Measurements from ENCODE around the gene DISP3. TPM values are rescaled to one million over a fixed set of nuclear protein-coding genes. Genes with fewer than 3 reads are reported as not detected.

The DISP3 gene
- total RNA-seq, 3 donors from 2014 or later (not counting 1 experiment from before 2014, with no cell fraction given), result 0.24 to 0.68 (median 0.60) TPM

GRCh38 chr1:11500881-11501280 lies 21.9 kb downstream of the DISP3 start:
- no peaks in the 10 kb centered on the region for H3K4me1 ChIP-seq (ENCODE audit: control insufficient read depth, insufficient read depth, low read length)
- Mint-ChIP-seq H3K9me3 (peaks cover 0 to 2% of the 10 kb centered on the region in 2 donors), H3K27me3 (ENCODE audit: low read depth in 2 of 2) (peaks cover 9 to 11% of the 10 kb centered on the region in 2 donors), H3K27ac (no peak overlapping the region), H3K4me1 (no peaks in the 10 kb centered on the region), H3K4me3 (peak overlapping the region; percentile 50), H3K36me3 (peaks cover 11% of the 10 kb centered on the region)
- intact Hi-C loops (cut with micrococcal nuclease), result no loop called here
- H3K27me3 ChIP-seq (ENCODE audit: control insufficient read depth, insufficient read depth, low read length), result no peaks in the 10 kb centered on the region
- H3K27ac ChIP-seq (ENCODE audit: low read length), result no peak overlapping the region
- no peaks in the 10 kb centered on the region for H3K36me3 ChIP-seq (ENCODE audit: control insufficient read depth, insufficient read depth, low read length)
- WGBS (ENCODE audit: insufficient coverage), result 92% methylated on average over 5 of the region's 7 CpGs
- H3K9me3 ChIP-seq (ENCODE audit: control insufficient read depth, insufficient read depth, low read length), result peaks cover 16% of the 10 kb centered on the region
- no peak overlapping the region for H3K4me3 ChIP-seq (ENCODE audit: low read length)
- DNase-seq (no peak), ATAC-seq (no peak)
- TF ChIP-seq, protein P1, sequence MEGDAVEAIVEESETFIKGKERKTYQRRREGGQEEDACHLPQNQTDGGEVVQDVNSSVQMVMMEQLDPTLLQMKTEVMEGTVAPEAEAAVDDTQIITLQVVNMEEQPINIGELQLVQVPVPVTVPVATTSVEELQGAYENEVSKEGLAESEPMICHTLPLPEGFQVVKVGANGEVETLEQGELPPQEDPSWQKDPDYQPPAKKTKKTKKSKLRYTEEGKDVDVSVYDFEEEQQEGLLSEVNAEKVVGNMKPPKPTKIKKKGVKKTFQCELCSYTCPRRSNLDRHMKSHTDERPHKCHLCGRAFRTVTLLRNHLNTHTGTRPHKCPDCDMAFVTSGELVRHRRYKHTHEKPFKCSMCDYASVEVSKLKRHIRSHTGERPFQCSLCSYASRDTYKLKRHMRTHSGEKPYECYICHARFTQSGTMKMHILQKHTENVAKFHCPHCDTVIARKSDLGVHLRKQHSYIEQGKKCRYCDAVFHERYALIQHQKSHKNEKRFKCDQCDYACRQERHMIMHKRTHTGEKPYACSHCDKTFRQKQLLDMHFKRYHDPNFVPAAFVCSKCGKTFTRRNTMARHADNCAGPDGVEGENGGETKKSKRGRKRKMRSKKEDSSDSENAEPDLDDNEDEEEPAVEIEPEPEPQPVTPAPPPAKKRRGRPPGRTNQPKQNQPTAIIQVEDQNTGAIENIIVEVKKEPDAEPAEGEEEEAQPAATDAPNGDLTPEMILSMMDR (IDR thresholded peaks at IDR 0.05), result no peak

DNA sequence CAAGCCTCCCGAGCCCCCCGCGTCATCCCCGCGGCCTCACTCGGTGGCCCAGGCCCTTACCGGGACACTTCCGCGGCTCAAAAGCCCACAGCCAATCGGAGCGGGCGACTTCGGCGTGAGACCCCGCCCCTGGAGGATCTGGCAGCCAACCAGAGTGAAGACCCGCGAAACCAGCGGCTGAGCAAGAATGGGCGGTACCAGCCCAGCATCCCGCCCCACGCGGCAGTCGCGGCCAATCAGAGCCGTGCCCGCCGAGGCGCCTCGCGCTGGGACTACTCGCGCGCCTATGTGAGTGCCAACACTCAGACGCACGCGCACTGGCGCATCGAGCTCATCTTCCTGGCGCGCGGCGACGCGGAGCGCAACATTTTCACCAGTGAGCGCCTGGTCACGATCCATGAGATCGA lies 22.5 kb downstream of the DISP3 start:
- Mint-ChIP-seq H3K27me3 (ENCODE audit: low read depth in 2 of 2) (peaks cover 9 to 11% of the 10 kb centered on the region in 2 donors), H3K27ac (no peak overlapping the region), H3K36me3 (peaks cover 17% of the 10 kb centered on the region), H3K4me3 (peak overlapping the region; percentile 50), H3K9me3 (peaks cover 2 to 8% of the 10 kb centered on the region in 2 donors), H3K4me1 (no peaks in the 10 kb centered on the region)
- TF ChIP-seq, protein P1 (IDR thresholded peaks at IDR 0.05), result no peak
- Histone ChIP-seq H3K27ac (ENCODE audit: low read length) (no peak overlapping the region), H3K36me3 (ENCODE audit: control insufficient read depth, insufficient read depth, low read length) (no peaks in the 10 kb centered on the region), H3K4me3 (ENCODE audit: low read length) (no peak overlapping the region), H3K4me1 (ENCODE audit: control insufficient read depth, insufficient read depth, low read length) (no peaks in the 10 kb centered on the region), H3K9me3 (ENCODE audit: control insufficient read depth, insufficient read depth, low read length) (peaks cover 16% of the 10 kb centered on the region), H3K27me3 (ENCODE audit: control insufficient read depth, insufficient read depth, low read length) (no peaks in the 10 kb centered on the region)
- peak in 1 of 2 donors; percentile 45 for DNase-seq
- 49% methylated on average over 48 of the region's 48 CpGs for WGBS (ENCODE audit: insufficient coverage)
- intact Hi-C loops (cut with micrococcal nuclease), result no loop called here
- peak; percentile 48 to 93 (median 61) for ATAC-seq

GRCh38 chr1:11501906-11502485 lies 23.0 kb downstream of the DISP3 start:
- Mint-ChIP-seq H3K4me3 (peak overlapping the region; percentile 46), H3K36me3 (peaks cover 19% of the 10 kb centered on the region), H3K9me3 (peaks cover 2 to 8% of the 10 kb centered on the region in 2 donors), H3K27me3 (ENCODE audit: low read depth in 2 of 2) (peaks cover 9 to 11% of the 10 kb centered on the region in 2 donors), H3K4me1 (no peaks in the 10 kb centered on the region), H3K27ac (no peak overlapping the region)
- intact Hi-C loops (cut with micrococcal nuclease), result no loop called here
- ATAC-seq (no peak), DNase-seq (no peak)
- no peaks in the 10 kb centered on the region for H3K4me1 ChIP-seq (ENCODE audit: control insufficient read depth, insufficient read depth, low read length)
- TF ChIP-seq, protein P1 (IDR thresholded peaks at IDR 0.05), result no peak
- H3K4me3 ChIP-seq (ENCODE audit: low read length), result no peak overlapping the region
- H3K9me3 ChIP-seq (ENCODE audit: control insufficient read depth, insufficient read depth, low read length), result peaks cover 20% of the 10 kb centered on the region
- 77% methylated on average over 19 of the region's 19 CpGs for WGBS (ENCODE audit: insufficient coverage)
- no peak overlapping the region for H3K27ac ChIP-seq (ENCODE audit: low read length)
- H3K36me3 ChIP-seq (ENCODE audit: control insufficient read depth, insufficient read depth, low read length), result no peaks in the 10 kb centered on the region
- no peaks in the 10 kb centered on the region for H3K27me3 ChIP-seq (ENCODE audit: control insufficient read depth, insufficient read depth, low read length)

GRCh38 chr1:11502516-11502915 lies 23.6 kb downstream of the DISP3 start:
- Histone ChIP-seq H3K27ac (ENCODE audit: low read length) (no peak overlapping the region), H3K27me3 (ENCODE audit: control insufficient read depth, insufficient read depth, low read length) (no peaks in the 10 kb centered on the region), H3K4me1 (ENCODE audit: control insufficient read depth, insufficient read depth, low read length) (no peaks in the 10 kb centered on the region), H3K4me3 (ENCODE audit: low read length) (no peak overlapping the region), H3K9me3 (ENCODE audit: control insufficient read depth, insufficient read depth, low read length) (peaks cover 24% of the 10 kb centered on the region), H3K36me3 (ENCODE audit: control insufficient read depth, insufficient read depth, low read length) (no peaks in the 10 kb centered on the region)
- TF ChIP-seq, protein P1 (IDR thresholded peaks at IDR 0.05), result no peak
- Mint-ChIP-seq H3K4me1 (no peaks in the 10 kb centered on the region), H3K4me3 (no peak overlapping the region), H3K27me3 (ENCODE audit: low read depth in 2 of 2) (peaks cover 9 to 11% of the 10 kb centered on the region in 2 donors), H3K27ac (no peak overlapping the region), H3K36me3 (peaks cover 19% of the 10 kb centered on the region), H3K9me3 (peaks cover 2 to 8% of the 10 kb centered on the region in 2 donors)
- intact Hi-C loops (cut with micrococcal nuclease), result no loop called here
- DNase-seq, result no peak
- no peak for ATAC-seq
- WGBS (ENCODE audit: insufficient coverage), result 88% methylated on average over 5 of the region's 5 CpGs

Measured in natural killer cell (primary cell).